NT2/D1 (cell line): Measurements from ENCODE around the gene ADAMTS2.

Source experiments
- SUZ12 ChIP-seq: IDR thresholded peaks from 2 replicates; pipeline ENCODE4 v1.6.1; 2011; ENCODE audit not compliant: insufficient read length, insufficient read depth; ENCODE audit errors: extremely low read depth
- ZNF274 ChIP-seq: IDR thresholded peaks from 2 replicates; pipeline ENCODE4 v1.6.1; 2011; ENCODE audit warnings: mild to moderate bottlenecking, low read depth, low read length

GRCh38 chr5:179218943-179219330 is 126.3 kb downstream of the ADAMTS2 start:
- TF ChIP-seq SUZ12 (no peak), ZNF274 (no peak)
